GM12878 (cell line): ENCODE data around the gene F12. TPM values are rescaled to one million over a fixed set of nuclear protein-coding genes. Genes with fewer than 3 reads are reported as not detected.

ENCODE experiments used
- BACH1 ChIP-seq: fragments of 450-650 bp; IDR thresholded peaks from 2 replicates; pipeline ENCODE4 v1.6.1; 2017; ENCODE audit warnings: mild to moderate bottlenecking, borderline replicate concordance
- BCL11A ChIP-seq: IDR thresholded peaks from 2 replicates; pipeline ENCODE4 v1.6.1; 2011; ENCODE audit warnings: low read depth, low read length
- BCL3 ChIP-seq: IDR thresholded peaks from 2 replicates; pipeline ENCODE4 v1.6.1; 2011; ENCODE audit warnings: borderline replicate concordance, low read depth, mild to moderate bottlenecking, moderate library complexity, low read length; ENCODE audit not compliant: insufficient read depth, poor library complexity, severe bottlenecking
- BRCA1 ChIP-seq: IDR thresholded peaks from 2 replicates; pipeline ENCODE4 v1.6.1; 2011; ENCODE audit warnings: low read depth, low read length, improper control_type of control experiment
- CBFB ChIP-seq: IDR thresholded peaks from 2 replicates; pipeline ENCODE4 v1.6.1; 2016; ENCODE audit warnings: antibody characterized with exemption, low read depth
- E2F4 ChIP-seq: IDR thresholded peaks from 2 replicates; pipeline ENCODE4 v1.6.1; 2012; ENCODE audit warnings: low read depth, low read length, improper control_type of control experiment
- EGR1 ChIP-seq, 2 experiments: IDR thresholded peaks; 1 replicate in 1 of 2; 2 replicates in 1 of 2; pipeline ENCODE4 v1.6.1; 2011 to 2012; ENCODE audit warnings: low read depth in 2 of 2, low read length in 2 of 2, borderline replicate concordance in 1 of 2, mild to moderate bottlenecking in 1 of 2, moderate library complexity in 1 of 2
- EZH2 ChIP-seq: IDR thresholded peaks from 2 replicates; pipeline ENCODE4 v1.6.1; 2012; ENCODE audit warnings: low read depth, mild to moderate bottlenecking, control low read depth, inconsistent platforms, low read length, borderline replicate concordance; ENCODE audit not compliant: control insufficient read depth
- FOXK2 ChIP-seq: fragments of 450-650 bp; IDR thresholded peaks from 2 replicates; pipeline ENCODE4 v1.6.1; 2017; ENCODE audit warnings: mild to moderate bottlenecking, moderate library complexity
- HSF1 ChIP-seq: fragments of 150-350 bp; IDR thresholded peaks from 2 replicates; pipeline ENCODE4 v1.6.1; 2014; ENCODE audit warnings: mild to moderate bottlenecking, low read depth, low read length
- IKZF1 ChIP-seq: fragments of 450-650 bp; conservative IDR thresholded peaks from 2 replicates; pipeline ENCODE4 v1.6.1; 2017; ENCODE audit warnings: antibody characterized with exemption, mild to moderate bottlenecking
- KLF5 ChIP-seq: fragments of 450-650 bp; IDR thresholded peaks from 2 replicates; pipeline ENCODE4 v1.6.1; 2014; ENCODE audit warnings: mild to moderate bottlenecking; ENCODE audit not compliant: partially characterized antibody
- LARP7 ChIP-seq: fragments of 450-650 bp; IDR thresholded peaks from 2 replicates; pipeline ENCODE4 v1.6.1; 2017; ENCODE audit warnings: mild to moderate bottlenecking
- MXI1 ChIP-seq: fragments of 150-350 bp; IDR thresholded peaks from 2 replicates; pipeline ENCODE4 v1.6.1; 2011; ENCODE audit warnings: low read depth, mild to moderate bottlenecking, inconsistent platforms, low read length, improper control_type of control experiment
- MYC ChIP-seq: IDR thresholded peaks from 2 replicates; pipeline ENCODE4 v1.6.1; 2011; ENCODE audit warnings: mild to moderate bottlenecking, low read length, moderate library complexity, inconsistent platforms; ENCODE audit not compliant: insufficient read depth, insufficient replicate concordance, insufficient read length, severe bottlenecking
- NR2F1 ChIP-seq: fragments of 450-650 bp; conservative IDR thresholded peaks from 2 replicates; pipeline ENCODE4 v1.6.1; 2017; ENCODE audit warnings: mild to moderate bottlenecking
- POLR2A ChIP-seq: IDR thresholded peaks from 2 replicates; pipeline ENCODE4 v1.6.1; 2011; ENCODE audit warnings: low read depth, mild to moderate bottlenecking, low read length
- RB1 ChIP-seq: fragments of 450-650 bp; formaldehyde crosslinking; IDR thresholded peaks from 2 replicates; pipeline ENCODE4 v1.6.1; 2017; ENCODE audit warnings: mild to moderate bottlenecking, borderline replicate concordance
- SIX5 ChIP-seq: IDR thresholded peaks from 2 replicates; pipeline ENCODE4 v1.6.1; 2011; ENCODE audit warnings: mild to moderate bottlenecking, low read depth, low read length, moderate library complexity; ENCODE audit not compliant: severe bottlenecking
- SMC3 ChIP-seq: IDR thresholded peaks from 2 replicates; pipeline ENCODE4 v1.6.1; 2011; ENCODE audit warnings: low read length, improper control_type of control experiment, borderline replicate concordance
- TCF3 ChIP-seq: IDR thresholded peaks from 2 replicates; pipeline ENCODE4 v1.6.1; 2012; ENCODE audit warnings: low read depth, mild to moderate bottlenecking, low read length, borderline replicate concordance; ENCODE audit not compliant: insufficient read depth
- USF2 ChIP-seq: IDR thresholded peaks from 2 replicates; pipeline ENCODE4 v1.6.1; 2011; ENCODE audit warnings: low read depth, low read length, improper control_type of control experiment, borderline replicate concordance
- ZNF384 ChIP-seq: IDR thresholded peaks from 2 replicates; pipeline ENCODE4 v1.6.1; 2012; ENCODE audit warnings: low read depth, mild to moderate bottlenecking, low read length, improper control_type of control experiment, borderline replicate concordance
- polyA plus RNA-seq, 11 experiments: library from polyadenylated mRNA; depleted of rRNA in 4 of 11; unstranded in 6 of 11; stranded (reverse) in 5 of 11; fragments of >200 nt; fragmentation: Nextera tagmentation in 4 of 11; fragmentation: Illumina TruSeq in 1 of 11; extraction: Ambion mirVana in 4 of 11; extraction: Trizol in 1 of 11; gene quantifications; 1 replicate in 1 of 11; 2 replicates in 10 of 11; pipeline versions ENCODE4 v1.2.1 to v1.2.3, GENCODE V29; 2011 to 2016; ENCODE audit warnings: inconsistent platforms in 2 of 11, missing spikeins in 2 of 11, low read depth in 1 of 11
- total RNA-seq, 4 experiments: library from RNA; depleted of rRNA in 3 of 4; stranded (reverse); fragments of >200 nt in 3 of 4; fragmentation: Illumina TruSeq in 1 of 4; extraction: Trizol in 1 of 4; gene quantifications; 2 replicates each; pipeline versions ENCODE4 v1.2.1 to v1.2.3, GENCODE V29; 2013 to 2021

Gene F12
- total and polyA plus RNA-seq, 10 of the 15 experiments (the other 5 are each of a cell fraction or from before 2014, with no cell fraction given), result 0.25 to 11.3 (median 5.5) TPM

GRCh38 chr5:177455661-177456590, 46.6 kb upstream of the F12 start (continued):
- TF ChIP-seq TCF3 (no peak), RB1 (peak; percentile 21; the same call in 1 of the 2 replicates), CBFB (0 out of 2 replicates have a peak, but pooled peaks have one; percentile 17), KLF5 (no peak), BCL3 (peak; percentile 9), IKZF1 (no peak), MXI1 (peak; percentile 2), ZNF384 (no peak; the same call in 1 of the 2 replicates), POLR2A (no peak), MYC (no peak), LARP7 (no peak; the same call in 1 of the 2 replicates), E2F4 (no peak; the same call in 1 of the 2 replicates), SMC3 (peak; percentile 66; the same call in 1 of the 2 replicates), BRCA1 (no peak), BCL11A (no peak), NR2F1 (0 out of 2 replicates have a peak, but pooled peaks have one; percentile 2), BACH1 (peak; percentile 9; the same call in 1 of the 2 replicates), USF2 (no peak), EGR1 (IDR thresholded peaks at IDR 0.05; ENCODE audit: borderline replicate concordance in 1 of 2, low read depth in 2 of 2, low read length in 2 of 2) (peak in 1 of 2 experiments; percentile 98; a peak in 2 of 3 replicates), EZH2 (no peak), FOXK2 (no peak), SIX5 (no peak), HSF1 (no peak)
